ENCODE results near the gene STX5. TPM values are rescaled to one million over a fixed set of nuclear protein-coding genes. Genes with fewer than 3 reads are reported as not detected.
A peak's percentile ranks its signal among the peaks of the same experiment; 100 is the strongest.

Gene STX5
- total and polyA plus RNA-seq, 9 of the 15 experiments (the other 6 are each of a cell fraction or from before 2014, with no cell fraction given): 2.8 to 28.6 (median 23.7) TPM

GRCh38 chr11:62787005-62787759 is 44.7 kb downstream of the STX5 start, which contains the start of gene TMEM179B (continued):
- TF ChIP-seq REST (IDR thresholded peaks at IDR 0.05; ENCODE audit: borderline replicate concordance): peak; percentile 50
- TF ChIP-seq REST (CRISPR knock-in tag; IDR thresholded peaks at IDR 0.05; ENCODE audit: low read depth): peak; percentile 32; the same call in 1 of the 2 replicates
- no peak for TF ChIP-seq ZNF124 (CRISPR knock-in tag; IDR thresholded peaks at IDR 0.05)
- TF ChIP-seq TRIM24 (IDR thresholded peaks at IDR 0.05): peak in 1 of 2 experiments; percentile 9; a peak in 1 of 4 replicates
- no peak for TF ChIP-seq ARID3B (CRISPR knock-in tag; IDR thresholded peaks at IDR 0.05; ENCODE audit: borderline replicate concordance)
- TF ChIP-seq ATF3 (IDR thresholded peaks at IDR 0.05): peak; percentile 40
- TF ChIP-seq ATF3 (CRISPR knock-in tag; conservative IDR thresholded peaks at IDR 0.05): peak; percentile 78; the same call in 1 of the 2 replicates
- TF ChIP-seq GABPB2 (CRISPR knock-in tag; conservative IDR thresholded peaks at IDR 0.05): no peak
- peak; percentile 82 for TF ChIP-seq CHD1 (IDR thresholded peaks at IDR 0.05; ENCODE audit: low read length)
- peak; percentile 72 for TF ChIP-seq ETV1 (tag; conservative IDR thresholded peaks at IDR 0.05; ENCODE audit: low read depth)
- peak; percentile 80 to 81 for TF ChIP-seq E2F6 (IDR thresholded peaks at IDR 0.05; ENCODE audit: borderline replicate concordance in 1 of 2, extremely low read depth in 1 of 2, insufficient read depth in 1 of 2, insufficient read length in 1 of 2, low read depth in 1 of 2, low read length in 1 of 2, poor library complexity in 1 of 2, severe bottlenecking in 1 of 2)
- TF ChIP-seq ZSCAN32 (CRISPR knock-in tag; IDR thresholded peaks at IDR 0.05): no peak
- peak; percentile 84; the same call in 1 of the 2 replicates for TF ChIP-seq RB1 (IDR thresholded peaks at IDR 0.05; ENCODE audit: low read depth)
- no peak for TF ChIP-seq ZNF76 (CRISPR knock-in tag; IDR thresholded peaks at IDR 0.05; ENCODE audit: borderline replicate concordance)
- TF ChIP-seq CHCHD3 (CRISPR knock-in tag; IDR thresholded peaks at IDR 0.05): no peak
- TF ChIP-seq ZNF175 (CRISPR knock-in tag; IDR thresholded peaks at IDR 0.05; ENCODE audit: low read depth): no peak

Measured in K562 (cell line).